Keratinocyte (primary cell): ENCODE data around the gene TOR4A. TPM values are rescaled to one million over a fixed set of nuclear protein-coding genes. Genes with fewer than 3 reads are reported as not detected.
"Not testable (repeated sequence)": the region's sequence is repeated elsewhere in the genome, so short reads cannot be mapped to it uniquely, and the experiment has no call there.

Experiments used
- DNase-seq: peaks from one replicate; pipeline ENCODE4 v3.0.0-alpha.2; 2011; ENCODE audit warnings: low read depth, missing footprints, low spot score
- FAIRE-seq: peaks from 2 replicates; lab custom pipeline; 2011; peaks lifted over from hg19 to GRCh38; lab: Jason Lieb, UNC
- H2AFZ ChIP-seq: 2 replicates; pipeline ENCODE4 v1.6.0; 2012; ENCODE audit warnings: low read length, control low read depth, inconsistent platforms; ENCODE audit not compliant: control insufficient read depth
- H3K27ac ChIP-seq: 2 replicates; pipeline ENCODE4 v1.5.1; 2011; ENCODE audit warnings: low read length; ENCODE audit not compliant: control insufficient read depth, insufficient read depth
- H3K27me3 ChIP-seq: 3 replicates; pipeline ENCODE4 v1.6.0; 2011; ENCODE audit warnings: low read length; ENCODE audit not compliant: control insufficient read depth, insufficient read depth; ENCODE audit errors: extremely low read depth
- H3K36me3 ChIP-seq, 2 experiments: 2 replicates in 1 of 2; 3 replicates in 1 of 2; pipeline ENCODE4 v1.5.1; 2011; ENCODE audit warnings: low read length in 2 of 2, mild to moderate bottlenecking in 1 of 2; ENCODE audit not compliant: control insufficient read depth in 2 of 2, insufficient read depth in 2 of 2; ENCODE audit errors: extremely low read depth in 1 of 2
- H3K4me1 ChIP-seq: 3 replicates; pipeline ENCODE4 v1.5.1; 2011; ENCODE audit warnings: low read length; ENCODE audit not compliant: control insufficient read depth, insufficient read depth; ENCODE audit errors: extremely low read depth
- H3K4me2 ChIP-seq: 3 replicates; pipeline ENCODE4 v1.6.0; 2011; ENCODE audit warnings: low read depth, low read length; ENCODE audit not compliant: control insufficient read depth, insufficient read depth; ENCODE audit errors: extremely low read depth
- H3K4me3 ChIP-seq, 3 experiments: fragments of 200-600 bp in 1 of 3; sonication (generic) in 1 of 3; 2 replicates in 2 of 3; 3 replicates in 1 of 3; pipeline ENCODE4 v1.5.1; 2011 to 2016; ENCODE audit warnings: low read length in 3 of 3, mild to moderate bottlenecking in 3 of 3, control low read depth in 2 of 3, inconsistent platforms in 1 of 3, low read depth in 1 of 3, mixed read lengths in 1 of 3, mixed run types in 1 of 3, moderate library complexity in 1 of 3; ENCODE audit not compliant: control insufficient read depth in 2 of 3, insufficient read depth in 2 of 3; ENCODE audit errors: extremely low read depth in 1 of 3
- H3K79me2 ChIP-seq: 2 replicates; pipeline ENCODE4 v1.6.0; 2012; ENCODE audit warnings: low read length; ENCODE audit not compliant: control insufficient read depth, insufficient read depth
- H3K9ac ChIP-seq: 3 replicates; pipeline ENCODE4 v1.6.0; 2011; ENCODE audit warnings: low read length; ENCODE audit not compliant: control insufficient read depth, insufficient read depth; ENCODE audit errors: extremely low read depth
- H3K9me1 ChIP-seq: 3 replicates; pipeline ENCODE4 v1.6.0; 2011; ENCODE audit warnings: low read length; ENCODE audit not compliant: control insufficient read depth, insufficient read depth; ENCODE audit errors: extremely low read depth
- H3K9me3 ChIP-seq: 2 replicates; pipeline ENCODE4 v1.5.1; 2012; ENCODE audit warnings: low read depth, low read length; ENCODE audit not compliant: control insufficient read depth
- H4K20me1 ChIP-seq: 3 replicates; pipeline ENCODE4 v1.6.0; 2011; ENCODE audit warnings: low read length; ENCODE audit not compliant: control insufficient read depth, insufficient read depth; ENCODE audit errors: extremely low read depth
- CTCF ChIP-seq, 3 experiments: IDR thresholded peaks in 1 of 3; conservative IDR thresholded peaks in 1 of 3; optimal IDR thresholded peaks in 1 of 3; 2 replicates in 2 of 3; 3 replicates in 1 of 3; pipeline versions ENCODE3 to v1.5.1; 2011; ENCODE audit warnings: low read length in 3 of 3, mild to moderate bottlenecking in 3 of 3, moderate library complexity in 2 of 3, control low read depth in 1 of 3, inconsistent platforms in 1 of 3; ENCODE audit not compliant: insufficient read depth in 2 of 3; ENCODE audit errors: extremely low read depth in 1 of 3
- EZH2 ChIP-seq: IDR thresholded peaks from one replicate; pipeline ENCODE4 v1.6.1; 2012; ENCODE audit warnings: inconsistent platforms, mild to moderate bottlenecking, low read length, moderate library complexity
- dilution Hi-C: fragments of 300-500 bp; cut with MboI; formaldehyde crosslinking; loops from one replicate; pipeline ENCODE4 v1.7.0; 2020; ENCODE audit warnings: low sequenced_read_pairs; ENCODE audit not compliant: extremely low pct_ligation_motif_present
- polyA plus RNA-seq, 5 experiments: library from polyadenylated mRNA; depleted of rRNA in 3 of 5; stranded (reverse) in 3 of 5; stranded (forward) in 1 of 5; unstranded in 1 of 5; fragments of >200 nt; gene quantifications; 1 replicate in 1 of 5; 2 replicates in 3 of 5; 3 replicates in 1 of 5; pipeline versions ENCODE4 v1.2.1 to v1.2.3, GENCODE V29; 2011 to 2012; ENCODE audit warnings: missing spikeins in 2 of 5, low read depth in 1 of 5, low replicate concordance in 1 of 5

Gene TOR4A
- polyA plus RNA-seq, 1 donor (not counting 4 experiments of a cell fraction or from before 2014, with no cell fraction given): 5.8 TPM

- Histone ChIP-seq H3K79me2 (peaks cover 33% of the 10 kb centered on the region), H3K4me2 (peak overlapping the region; percentile 84), H3K9ac (peak overlapping the region; percentile 89), H3K4me3 (peak overlapping the region; percentile 90 to 94 (median 93)), H3K27me3 (no peaks in the 10 kb centered on the region), H4K20me1 (peaks cover 28% of the 10 kb centered on the region), H3K4me1 (peaks cover 30% of the 10 kb centered on the region), H3K9me1 (peaks cover 3% of the 10 kb centered on the region), H3K27ac (peak overlapping the region; percentile 78), H3K9me3 (no peaks in the 10 kb centered on the region), H3K36me3 (peaks cover 11 to 26% of the 10 kb centered on the region in 2 experiments), H2AFZ (no peak overlapping the region)
- FAIRE-seq (no peak), DNase-seq (no peak)
- dilution Hi-C loops: no loop called here
- TF ChIP-seq CTCF (optimal IDR thresholded peaks at IDR 0.05 in 1 of 3, IDR thresholded peaks at IDR 0.05 in 1 of 3, conservative IDR thresholded peaks at IDR 0.05 in 1 of 3; ENCODE audit: extremely low read depth in 1 of 3, insufficient read depth in 2 of 3, low read length in 3 of 3): no peak
- no peak for TF ChIP-seq EZH2
These were observed 35.8 kb upstream of the TOR4A start for GRCh38 chr9:137241490-137242268.

- Histone ChIP-seq H3K9me3 (no peaks in the 10 kb centered on the region), H3K9me1 (peaks cover 3% of the 10 kb centered on the region), H3K27me3 (no peaks in the 10 kb centered on the region), H3K27ac (peak overlapping the region; percentile 78), H2AFZ (no peak overlapping the region), H3K4me1 (peaks cover 30% of the 10 kb centered on the region), H3K4me3 (peak overlapping the region; percentile 90 to 94 (median 93)), H3K4me2 (peak overlapping the region; percentile 84), H4K20me1 (peaks cover 28% of the 10 kb centered on the region), H3K9ac (peak overlapping the region; percentile 89), H3K36me3 (peaks cover 11 to 26% of the 10 kb centered on the region in 2 experiments), H3K79me2 (peaks cover 33% of the 10 kb centered on the region)
- DNase-seq: no peak
- TF ChIP-seq EZH2: no peak
- TF ChIP-seq CTCF (optimal IDR thresholded peaks at IDR 0.05 in 1 of 3, IDR thresholded peaks at IDR 0.05 in 1 of 3, conservative IDR thresholded peaks at IDR 0.05 in 1 of 3; ENCODE audit: extremely low read depth in 1 of 3, insufficient read depth in 2 of 3, low read length in 3 of 3): no peak
- dilution Hi-C loops: no loop called here
- peak; percentile 63 for FAIRE-seq
These were observed 35.0 kb upstream of the TOR4A start for GRCh38 chr9:137242269-137243203.

- dilution Hi-C loops, H3K9ac ChIP-seq, H3K9me1 ChIP-seq, H3K27me3 ChIP-seq, DNase-seq, H2AFZ ChIP-seq, FAIRE-seq, H3K27ac ChIP-seq, H3K9me3 ChIP-seq: not testable (repeated sequence)
- Histone ChIP-seq H3K36me3 (peaks cover 11 to 25% of the 10 kb centered on the region in 2 experiments), H4K20me1 (peaks cover 28% of the 10 kb centered on the region), H3K4me2 (peak overlapping the region; percentile 84), H3K79me2 (peaks cover 33% of the 10 kb centered on the region), H3K4me1 (peaks cover 30% of the 10 kb centered on the region), H3K4me3 (peak overlapping the region in 2 of 3 experiments; percentile 2 to 43)
These were observed 34.3 kb upstream of the TOR4A start for GRCh38 chr9:137243266-137243625.
